GM18507 (cell line): ENCODE measurements around the gene HTRA1.

Experiments
- DNase-seq: peaks from one replicate; pipeline ENCODE4 v3.0.0; 2011; ENCODE audit warnings: low read depth; ENCODE audit not compliant: insufficient read length; ENCODE audit errors: extremely low spot score
- FAIRE-seq: peaks from 2 replicates; lab custom pipeline; 2011; peaks lifted over from hg19 to GRCh38; lab: Jason Lieb, UNC

HTRA1 gene

DNA sequence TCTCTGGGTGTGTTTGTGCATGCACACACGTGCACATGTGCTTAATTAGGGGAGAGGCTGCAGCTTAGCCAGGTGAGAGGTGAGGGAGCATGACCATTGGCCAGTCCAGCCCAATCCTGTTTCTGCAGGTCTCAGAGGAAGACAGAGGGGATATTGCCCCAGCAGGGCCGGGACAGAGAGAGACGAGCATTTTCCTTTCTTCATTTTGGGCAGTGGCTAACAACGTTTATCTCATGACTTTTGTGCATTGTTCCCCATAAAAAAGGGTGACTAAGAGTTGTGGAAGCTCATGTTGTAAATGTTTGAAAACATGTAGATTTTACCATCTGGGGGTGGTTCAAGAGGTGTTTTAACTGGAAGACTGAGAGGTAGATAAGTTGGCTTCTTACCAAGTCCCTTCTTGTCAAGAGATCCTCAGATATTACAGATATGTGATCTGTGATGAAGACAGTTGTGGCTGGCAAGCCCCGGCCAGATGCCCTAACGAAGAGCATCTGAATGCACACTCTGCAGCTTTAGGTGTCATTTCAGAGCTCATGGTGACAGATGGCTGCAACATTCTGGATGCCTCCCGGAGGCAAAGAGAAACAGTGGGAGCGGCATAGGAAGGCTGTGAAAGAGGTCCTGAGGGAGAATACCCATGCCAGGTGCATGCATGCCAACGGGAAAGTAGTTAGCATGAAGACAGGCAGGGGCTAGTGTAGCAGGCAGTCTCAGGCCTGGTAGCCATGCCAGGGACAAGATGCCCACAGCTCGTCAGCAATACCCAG lies 82.5 kb downstream of the HTRA1 start:
- no peak for DNase-seq

DNA sequence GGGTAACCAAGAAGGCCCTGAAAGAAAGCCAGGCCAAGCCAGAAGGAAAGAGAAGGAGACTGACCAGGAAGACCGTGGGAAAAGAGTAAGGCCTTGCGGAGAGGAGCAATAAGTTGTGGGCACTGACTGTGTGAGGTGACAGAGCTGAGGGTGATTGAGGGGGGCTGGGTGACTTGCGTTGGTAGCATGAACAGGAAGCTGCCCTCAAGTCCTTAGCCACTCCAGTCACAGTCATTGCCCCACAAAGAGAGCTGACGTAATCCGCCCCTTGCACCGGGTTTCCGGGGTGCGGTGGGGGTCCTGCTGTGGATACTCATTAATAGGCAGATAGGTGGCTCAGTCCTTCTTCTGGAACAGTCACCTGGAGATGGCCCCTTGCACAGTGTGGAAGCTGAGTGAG lies 83.1 kb downstream of the HTRA1 start:
- FAIRE-seq, result no peak
- no peak for DNase-seq

More for the DNA sequence above, 82.5 kb downstream of the HTRA1 start:
- FAIRE-seq, result no peak

DNA sequence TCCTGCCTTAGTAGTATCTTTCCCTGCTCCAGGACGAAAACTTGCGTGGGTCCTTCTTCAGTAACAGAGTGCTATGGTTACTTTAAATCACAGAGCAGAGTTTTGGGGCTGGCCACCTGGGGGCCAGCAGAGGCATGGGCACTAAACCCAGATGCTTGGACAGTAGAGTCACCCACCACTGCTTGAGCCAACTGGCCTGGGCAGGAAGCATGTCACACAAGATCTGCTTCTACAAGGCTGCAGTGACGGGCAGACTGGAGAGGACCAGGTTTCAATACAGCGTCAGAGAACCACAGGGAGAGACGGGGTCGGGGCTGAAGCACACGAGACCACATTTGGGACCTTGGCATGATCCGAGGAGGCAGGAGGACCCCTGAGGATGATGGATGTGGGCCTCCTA lies 84.9 kb downstream of the HTRA1 start:
- DNase-seq (no peak), FAIRE-seq (no peak)

DNA sequence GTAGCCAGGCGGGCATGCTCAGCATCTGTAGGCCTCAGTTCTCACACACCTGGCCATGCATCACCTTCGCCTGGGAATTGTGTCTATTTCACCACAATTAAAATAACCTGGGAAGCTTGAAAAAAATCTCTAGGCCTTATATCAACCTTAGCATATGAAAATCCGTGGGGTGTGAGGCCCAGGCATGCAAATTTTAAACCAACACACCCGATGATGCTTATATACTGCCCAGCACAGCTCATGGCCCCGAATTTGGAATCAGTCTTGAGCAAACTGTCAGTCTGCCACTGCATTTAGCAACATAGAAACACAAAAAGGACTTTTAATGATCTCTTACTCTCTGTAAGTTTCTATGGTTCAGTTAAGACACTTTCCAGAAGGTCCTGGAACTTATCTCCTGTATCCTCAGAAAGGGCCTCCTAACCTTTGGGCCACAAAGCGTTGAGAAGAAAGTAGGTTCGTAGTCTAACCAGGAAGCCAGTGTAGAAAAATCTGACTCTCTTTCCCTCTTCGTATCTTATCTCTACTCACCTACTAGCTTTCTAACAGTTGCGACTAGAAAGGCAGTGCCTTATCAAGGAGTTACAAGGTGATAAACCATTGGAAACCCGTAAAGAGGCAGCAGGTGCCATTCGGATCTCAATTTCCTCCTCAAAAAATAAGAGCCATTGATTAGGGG lies 87.2 kb downstream of the HTRA1 start:
- FAIRE-seq, result no peak
- no peak for DNase-seq

DNA sequence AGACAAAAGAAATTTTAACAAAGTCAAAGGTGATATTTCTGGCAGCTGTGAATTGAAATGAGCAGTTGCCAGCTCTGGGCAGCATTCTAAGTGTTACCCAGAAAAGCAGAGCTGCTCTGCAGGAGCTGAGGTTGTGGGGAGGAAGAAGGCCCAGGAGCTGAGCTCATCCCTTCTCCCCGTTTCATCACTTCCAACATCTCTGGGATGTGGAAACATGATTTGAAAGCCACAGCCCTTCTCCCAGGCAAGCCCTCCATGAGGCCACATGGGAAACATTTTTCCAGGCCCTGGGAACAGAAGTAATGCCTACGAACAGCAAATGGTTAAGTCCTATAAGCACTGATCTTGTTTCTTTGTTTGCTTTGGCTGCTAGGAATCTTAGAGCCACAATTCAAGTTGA lies 88.3 kb downstream of the HTRA1 start:
- FAIRE-seq, result no peak
- no peak for DNase-seq

DNA sequence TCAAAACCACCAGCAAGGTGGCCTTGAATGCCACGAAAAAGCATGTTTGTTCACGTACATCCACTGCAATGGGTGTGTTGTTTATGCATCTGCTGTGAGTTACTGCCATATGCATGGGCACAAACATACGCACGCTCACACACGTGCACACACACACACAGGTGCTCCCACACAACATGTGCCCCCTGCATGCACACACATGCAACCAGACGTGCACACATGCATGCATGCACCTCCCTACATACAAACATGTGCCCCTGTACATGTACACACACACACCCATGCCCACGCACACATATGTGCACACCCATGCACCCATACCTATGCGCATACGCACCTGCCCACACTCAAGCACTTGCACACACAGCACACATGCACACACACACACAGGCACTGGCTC lies 89.1 kb downstream of the HTRA1 start:
- FAIRE-seq, result no peak

DNA sequence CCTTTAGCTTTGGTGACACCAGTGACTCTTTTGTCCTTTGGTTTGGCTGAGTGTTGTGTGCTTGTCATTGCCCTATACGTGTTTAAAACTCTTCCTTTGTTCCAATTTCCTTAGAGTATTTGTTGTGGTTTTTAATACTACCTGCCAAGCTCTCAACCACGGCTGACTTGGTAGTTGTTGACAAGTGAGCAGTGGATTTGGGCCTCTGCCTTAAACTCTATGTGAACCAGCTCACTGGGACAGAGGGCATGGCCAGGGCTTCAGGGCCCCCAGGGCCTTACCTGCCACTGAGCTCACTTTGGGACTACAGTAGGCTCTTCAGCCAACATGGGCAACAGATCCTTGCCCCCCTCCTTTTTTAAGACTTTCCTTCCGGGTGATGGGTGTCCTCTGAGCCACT lies 89.6 kb downstream of the HTRA1 start:
- FAIRE-seq (no peak), DNase-seq (no peak)

More for the DNA sequence above, 89.1 kb downstream of the HTRA1 start:
- no peak for DNase-seq

DNA sequence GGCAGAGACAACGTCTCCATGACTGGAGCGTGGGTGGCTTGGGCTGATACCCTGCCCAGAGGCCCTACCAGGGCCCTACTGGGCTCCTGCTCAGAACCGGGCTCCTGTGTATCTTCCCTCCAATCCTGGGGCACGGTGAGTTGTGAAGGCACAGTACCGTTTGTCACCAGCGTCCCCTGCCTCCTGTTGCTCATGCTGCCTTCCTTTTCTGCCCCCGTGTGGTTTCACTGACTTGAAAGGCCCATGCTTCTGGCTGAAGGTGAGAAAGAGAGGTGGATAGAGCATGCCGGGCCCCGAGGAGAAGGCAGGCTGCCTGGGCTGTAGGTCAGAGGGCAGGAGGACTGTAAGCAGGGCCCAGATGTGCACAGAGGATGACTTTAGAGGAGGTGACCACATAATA lies 90.1 kb downstream of the HTRA1 start:
- no peak for FAIRE-seq
- DNase-seq, result no peak

DNA sequence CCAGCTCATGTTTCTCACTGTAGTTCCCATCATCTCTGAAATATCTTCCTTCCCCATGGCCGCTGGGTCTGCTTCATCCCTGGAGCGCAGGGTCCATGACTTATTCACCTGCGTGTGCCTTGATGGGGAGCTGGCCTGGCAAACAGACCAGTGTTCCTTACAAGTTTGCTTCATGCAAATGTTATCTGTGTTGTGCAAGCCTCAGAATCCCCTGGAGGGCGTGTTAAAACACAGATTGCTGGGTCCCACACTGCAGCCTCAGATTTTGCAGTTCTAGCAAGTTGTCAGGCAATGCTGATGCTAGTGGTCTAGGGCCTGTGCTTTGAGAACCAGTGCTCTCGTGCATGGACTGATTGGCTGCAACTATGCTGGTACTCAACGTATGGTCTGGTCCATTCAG lies 92.0 kb downstream of the HTRA1 start:
- DNase-seq (no peak), FAIRE-seq (no peak)

DNA sequence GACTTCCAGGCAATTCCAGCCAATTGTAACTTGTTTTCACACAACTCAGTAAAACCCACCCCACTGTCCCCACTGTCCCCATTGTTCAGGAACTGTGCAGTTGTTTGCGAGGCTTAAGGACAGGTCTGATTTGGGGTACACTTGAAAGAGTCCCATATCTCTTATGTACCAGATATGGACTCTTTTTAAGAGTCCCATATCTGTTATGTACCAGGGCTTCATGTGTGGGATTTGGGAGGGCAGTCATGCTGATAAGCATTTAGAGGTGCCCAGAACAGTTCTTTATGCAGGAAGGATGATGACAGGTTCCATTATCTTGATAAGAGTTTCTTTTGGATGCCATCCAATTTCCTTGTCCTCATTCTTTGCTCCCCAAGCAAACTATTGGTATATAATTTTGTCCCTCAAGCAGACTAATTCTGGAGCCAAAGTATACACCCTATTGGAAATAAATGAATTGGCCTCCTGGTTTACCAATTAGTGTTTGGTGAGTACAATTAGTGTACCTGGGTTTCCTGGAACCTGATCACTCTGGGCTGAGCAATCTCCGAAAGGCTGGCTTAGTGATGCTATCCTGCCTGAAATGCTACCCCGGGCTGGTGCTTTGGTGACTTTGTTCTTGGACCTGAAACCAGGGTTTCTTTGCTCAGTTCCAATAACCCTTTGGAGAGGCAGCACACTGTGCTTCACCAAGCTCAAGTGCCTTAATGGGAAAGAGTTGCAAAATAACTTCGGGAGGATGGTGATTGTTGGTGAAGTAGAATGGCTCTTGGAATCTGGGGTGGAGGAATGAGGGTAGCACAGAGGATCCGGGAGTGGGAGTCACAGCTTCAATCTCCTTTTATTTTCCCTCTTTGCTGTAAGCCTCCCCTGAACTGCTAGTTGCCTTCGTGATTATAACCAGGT lies 93.0 kb downstream of the HTRA1 start:
- DNase-seq (no peak), FAIRE-seq (no peak)

DNA sequence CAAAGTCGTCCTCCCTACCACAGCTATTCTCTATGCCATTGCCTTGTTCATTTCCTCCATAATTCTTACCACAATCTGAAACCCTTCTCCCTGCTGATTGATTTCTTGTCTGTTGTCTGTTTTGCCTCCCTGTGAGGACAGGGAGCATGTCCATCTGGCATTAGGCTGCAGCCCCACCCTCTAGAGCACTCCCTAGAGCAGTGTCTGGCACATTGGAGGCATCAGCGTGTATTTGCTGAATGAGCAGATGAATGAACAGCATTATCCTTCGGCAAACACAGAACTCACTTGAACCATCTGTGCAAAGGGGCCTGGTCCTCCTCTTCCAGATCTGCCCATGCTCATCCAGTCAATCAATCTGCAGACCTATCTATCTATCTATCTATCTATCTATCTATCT lies 94.1 kb downstream of the HTRA1 start:
- DNase-seq (no peak), FAIRE-seq (no peak)

DNA sequence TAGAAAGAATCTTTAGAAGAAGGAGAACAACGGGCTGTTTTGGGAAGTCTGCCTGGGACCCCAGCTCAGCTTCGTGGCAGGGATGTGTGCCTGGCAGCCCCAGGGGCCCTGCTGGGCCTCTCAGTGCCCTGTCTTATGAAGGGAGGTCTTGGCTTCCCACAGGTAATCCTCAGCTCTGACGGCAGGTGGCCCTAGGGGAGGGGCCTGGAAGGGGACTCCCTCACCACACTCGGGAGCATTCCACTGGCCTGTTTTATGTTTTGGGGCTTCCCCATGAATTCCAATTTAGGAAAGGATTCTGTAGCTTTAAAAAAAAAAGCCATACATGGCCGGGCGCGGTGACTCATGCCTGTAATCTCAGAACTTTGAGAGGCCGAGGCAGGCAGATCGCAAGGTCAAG lies 96.2 kb downstream of the HTRA1 start:
- no peak for FAIRE-seq

DNA sequence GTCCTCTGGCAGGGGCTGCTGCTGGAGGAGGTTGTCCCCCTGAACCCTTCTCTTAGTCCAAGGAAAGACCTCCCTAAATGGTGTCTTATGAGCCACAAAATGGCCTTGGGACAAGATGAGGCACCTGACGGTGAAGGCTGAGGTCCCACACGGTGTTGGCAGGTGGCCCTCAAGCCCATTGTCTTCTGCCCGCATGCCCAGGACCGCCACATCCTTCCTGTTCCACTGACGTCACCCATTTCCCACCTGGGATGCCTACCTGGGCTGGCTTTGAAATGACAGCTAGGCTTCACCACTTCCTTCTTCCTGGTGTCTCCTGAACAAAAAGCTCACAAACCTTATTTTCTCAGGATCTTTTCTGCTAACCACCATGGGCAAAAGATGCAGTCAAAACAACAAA lies 97.1 kb downstream of the HTRA1 start:
- no peak for FAIRE-seq

More for the DNA sequence above, 96.2 kb downstream of the HTRA1 start:
- DNase-seq, result no peak

DNA sequence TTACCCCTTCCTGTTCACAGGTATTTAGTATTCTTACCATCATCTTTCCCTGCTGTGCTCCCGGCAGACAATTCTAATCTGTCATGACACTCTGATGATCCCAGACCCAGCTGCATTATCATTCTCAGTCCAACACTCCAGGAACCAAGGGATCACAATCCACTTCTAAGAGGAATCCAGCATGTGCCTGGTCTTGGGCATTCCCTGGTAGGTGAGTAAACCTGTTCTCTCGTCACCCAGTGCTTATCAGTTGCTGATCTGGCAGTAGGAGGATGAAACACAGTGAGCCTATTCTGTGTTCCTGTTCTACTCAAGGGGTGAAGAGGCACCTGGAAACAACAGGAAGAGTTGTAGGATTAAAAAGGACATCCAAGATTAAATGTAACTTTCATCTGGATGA lies 97.9 kb downstream of the HTRA1 start:
- DNase-seq (no peak), FAIRE-seq (no peak)

More for the DNA sequence above, 97.1 kb downstream of the HTRA1 start:
- DNase-seq, result no peak

DNA sequence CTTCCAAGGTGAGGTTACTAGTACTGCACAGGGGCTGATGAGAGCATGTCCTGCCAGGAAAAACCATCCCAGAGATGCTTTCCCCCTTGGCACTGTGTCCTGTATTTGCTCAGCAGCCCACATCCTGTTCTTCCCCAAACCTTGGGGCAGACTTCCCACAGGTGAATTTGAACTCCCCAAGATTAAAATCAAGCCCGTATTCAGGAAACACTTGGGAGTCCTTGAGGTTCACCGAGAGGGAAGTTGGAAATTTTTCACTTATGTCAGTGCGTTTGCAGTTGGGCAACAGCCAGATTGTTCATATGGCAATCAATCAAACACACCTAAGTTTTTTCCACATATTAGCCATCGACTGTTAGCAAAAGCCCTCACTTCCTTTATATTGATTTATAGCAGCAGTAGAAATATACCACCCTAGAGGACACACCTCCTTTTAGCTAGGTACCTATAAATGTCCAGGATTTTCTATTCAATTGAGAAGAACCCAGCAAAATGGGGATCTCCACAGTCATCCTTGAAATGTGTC lies 99.0 kb downstream of the HTRA1 start, which contains the start of gene DMBT1:
DMBT1 (plus strand) TSS at position 476 of the 526 bp plus-strand sequence; CDS start at position 493, 17 bp downstream.
- no peak for FAIRE-seq
- DNase-seq, result no peak

DNA sequence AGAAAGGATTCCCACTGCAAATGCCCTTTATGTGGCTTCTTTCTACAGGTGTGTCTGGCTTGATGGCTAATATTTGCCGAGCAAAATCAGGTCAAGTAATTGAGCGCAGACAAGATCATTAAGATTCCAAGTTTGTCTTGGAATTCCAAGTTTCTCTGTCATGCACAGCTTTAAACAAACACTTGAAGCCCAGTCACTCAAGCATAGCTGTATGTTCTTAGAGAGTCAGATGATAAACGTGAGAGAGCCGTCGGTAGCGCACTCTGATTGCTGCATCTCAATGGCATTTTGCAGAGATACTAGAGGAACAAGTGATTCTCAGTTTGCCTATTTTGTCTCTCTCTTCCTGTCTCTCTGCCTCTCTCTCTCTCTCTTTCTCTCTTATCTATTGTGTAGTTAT lies 99.9 kb downstream of the HTRA1 start:
- DNase-seq, result no peak
- FAIRE-seq, result no peak

DNA sequence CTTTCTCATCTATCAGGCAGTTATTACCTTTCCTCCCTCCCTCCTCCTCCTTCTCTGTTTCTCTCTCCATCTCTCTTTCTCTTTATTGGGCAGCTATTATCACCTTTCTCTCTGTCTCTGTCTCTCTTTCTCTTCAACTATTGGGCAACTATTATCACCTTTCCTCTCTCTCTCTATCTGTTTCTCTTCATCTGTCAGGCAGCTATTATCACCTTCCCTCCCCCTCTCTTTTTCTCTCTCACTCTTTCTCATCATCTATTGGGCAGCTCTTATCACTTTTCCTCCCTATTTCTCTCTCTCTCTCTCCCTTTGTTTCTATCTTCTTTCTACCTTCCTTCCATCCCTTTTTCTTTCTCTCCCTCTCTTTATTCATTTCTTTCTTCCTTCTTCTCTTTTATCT lies 100.4 kb downstream of the HTRA1 start:
- DNase-seq (no peak), FAIRE-seq (no peak)
